Loucy (cell line): Measurements from ENCODE around the gene GRIN2D.

Experiments
- CTCF ChIP-seq: fragments of 200-600 bp; sonication (generic); conservative IDR thresholded peaks from 2 replicates; pipeline ENCODE4 v1.5.1; 2014; ENCODE audit warnings: mild to moderate bottlenecking, antibody characterized with exemption, low read length
- EZH2phosphoT487 ChIP-seq: fragments of 200-600 bp; IDR thresholded peaks from 2 replicates; pipeline ENCODE4 v1.6.1; 2018; ENCODE audit warnings: antibody characterized with exemption, mild to moderate bottlenecking, moderate library complexity, borderline replicate concordance

- TF ChIP-seq CTCF (no peak), EZH2phosphoT487 (no peak)
These were observed 22.1 kb upstream of the GRIN2D start for GRCh38 chr19:48371367-48371766.
